Stimulated activated CD8-positive, alpha-beta memory T cell treated with anti-CD3 and anti-CD28 coated beads, Interleukin-4, amount 100 ng/mL, for 48 hours (primary cell): ENCODE results near the gene ZNF598.
"Not testable (repeated sequence)": the region's sequence is repeated elsewhere in the genome, so short reads cannot be mapped to it uniquely, and the experiment has no call there.

Experiments
- DNase-seq: peaks from one replicate; pipeline ENCODE4 v3.0.0-alpha.2; 2020

Gene ZNF598

GRCh38 chr16:2040041-2040786, 30.6 kb upstream of the ZNF598 start:
- no peak for DNase-seq

- no peak for DNase-seq
These were observed 29.8 kb upstream of the ZNF598 start for GRCh38 chr16:2039274-2040031.

GRCh38 chr16:2038382-2039231, 29.0 kb upstream of the ZNF598 start:
- no peak for DNase-seq

GRCh38 chr16:2037647-2038381, 28.2 kb upstream of the ZNF598 start:
- no peak for DNase-seq

GRCh38 chr16:2037115-2037514, 27.5 kb upstream of the ZNF598 start:
- DNase-seq: no peak

- no peak for DNase-seq
These were observed 26.8 kb upstream of the ZNF598 start for GRCh38 chr16:2036200-2036966.

GRCh38 chr16:2035431-2036199, 26.0 kb upstream of the ZNF598 start:
- DNase-seq: no peak

GRCh38 chr16:2034696-2035430, 25.2 kb upstream of the ZNF598 start:
- no peak for DNase-seq

- DNase-seq: not testable (repeated sequence)
These were observed 24.5 kb upstream of the ZNF598 start for GRCh38 chr16:2033909-2034695.

- DNase-seq: no peak
These were observed 23.7 kb upstream of the ZNF598 start for GRCh38 chr16:2033057-2033908.

GRCh38 chr16:2032285-2033056, 22.9 kb upstream of the ZNF598 start:
- DNase-seq: no peak

GRCh38 chr16:2031081-2031577, 21.5 kb upstream of the ZNF598 start:
- no peak for DNase-seq

- no peak for DNase-seq
These were observed 20.4 kb upstream of the ZNF598 start for GRCh38 chr16:2030036-2030435.

- no peak for DNase-seq
These were observed 19.7 kb upstream of the ZNF598 start for GRCh38 chr16:2029350-2029749.

- no peak for DNase-seq
These were observed 19.1 kb upstream of the ZNF598 start for GRCh38 chr16:2028620-2029220.

GRCh38 chr16:2028146-2028545, 18.5 kb upstream of the ZNF598 start:
- DNase-seq: no peak
